Activated CD8-positive, alpha-beta memory T cell treated with anti-CD3 and anti-CD28 coated beads, Interleukin-2, amount 10 ng/mL, durations not matched to agents 7 days and 5 days (primary cell): ENCODE data around the gene PTPRZ1. TPM values are rescaled to one million over a fixed set of nuclear protein-coding genes. Genes with fewer than 3 reads are reported as not detected.
A peak's percentile ranks its signal among the peaks of the same experiment; 100 is the strongest.

Source experiments
- ATAC-seq: fragments of 150-1000 bp; cut with Tn5 transposase; one replicate; pipeline ENCODE4 v1.10.0; 2021; ENCODE audit warnings: moderate library complexity
- CTCF ChIA-PET: fragments of 350-600 bp; sonication (Branson Sonifier 250); formaldehyde crosslinking; loops from one replicate; lab custom pipeline; 2021; ENCODE audit warnings: antibody characterized with exemption; lab: Charles Lee
- DNase-seq: peaks from one replicate; pipeline ENCODE4 v3.0.0-alpha.2; 2020
- H3K27ac Mint-ChIP-seq: one replicate; pipeline ENCODE4 v1.8.0; 2021; ENCODE audit warnings: mild to moderate bottlenecking, mixed read lengths
- H3K27me3 Mint-ChIP-seq: one replicate; pipeline ENCODE4 v1.8.0; 2021; ENCODE audit warnings: mixed read lengths
- H3K36me3 Mint-ChIP-seq: one replicate; pipeline ENCODE4 v1.8.0; 2021; ENCODE audit warnings: mild to moderate bottlenecking, mixed read lengths
- H3K4me1 Mint-ChIP-seq: one replicate; pipeline ENCODE4 v1.8.0; 2021; ENCODE audit warnings: mixed read lengths
- H3K4me3 Mint-ChIP-seq: one replicate; pipeline ENCODE4 v1.8.0; 2021; ENCODE audit warnings: mild to moderate bottlenecking, moderate library complexity, mixed read lengths
- H3K9me3 Mint-ChIP-seq: one replicate; pipeline ENCODE4 v1.8.0; 2022; ENCODE audit warnings: low read depth, mixed read lengths
- total RNA-seq, 2 experiments: library from RNA; stranded (reverse); gene quantifications; one replicate each; pipeline ENCODE4 v1.2.3, GENCODE V29; 2021

PTPRZ1 gene
- total RNA-seq, result not detected

- no peak within 1 kb of the TSS for H3K27ac Mint-ChIP-seq
Measured at GRCh38 chr7:121872831-121873288, at the start of gene PTPRZ1. TSS of gene PTPRZ1 (plus strand) at chr7:121873161. CDS start at chr7:121873500, 339 bp downstream.

GRCh38 chr7:121824276-121824675 is 48.7 kb upstream of the PTPRZ1 start:
- Mint-ChIP-seq H3K4me3 (no peak overlapping the region), H3K36me3 (no peaks in the 10 kb centered on the region), H3K27ac (no peak overlapping the region), H3K4me1 (no peaks in the 10 kb centered on the region), H3K27me3 (no peaks in the 10 kb centered on the region), H3K9me3 (peaks cover 2% of the 10 kb centered on the region)
- ATAC-seq, result no peak
- no peak for DNase-seq
- CTCF ChIA-PET, result interaction anchor here (0.7 kb wide), 1 partner anchor 92 kb away, joined by 3 read pairs; no protein-coding TSS in a partner anchor

More at GRCh38 chr7:121872831-121873288, at the start of gene PTPRZ1:
- Mint-ChIP-seq H3K36me3 (peaks cover 3% of the 10 kb centered on the region), H3K4me1 (peaks cover 7% of the 10 kb centered on the region), H3K4me3 (peak within 1 kb of the TSS; percentile 42), H3K9me3 (no peaks in the 10 kb centered on the region), H3K27me3 (peaks cover 49% of the 10 kb centered on the region)
- CTCF ChIA-PET, result no interaction called here
- ATAC-seq, result no peak
- no peak for DNase-seq

DNA sequence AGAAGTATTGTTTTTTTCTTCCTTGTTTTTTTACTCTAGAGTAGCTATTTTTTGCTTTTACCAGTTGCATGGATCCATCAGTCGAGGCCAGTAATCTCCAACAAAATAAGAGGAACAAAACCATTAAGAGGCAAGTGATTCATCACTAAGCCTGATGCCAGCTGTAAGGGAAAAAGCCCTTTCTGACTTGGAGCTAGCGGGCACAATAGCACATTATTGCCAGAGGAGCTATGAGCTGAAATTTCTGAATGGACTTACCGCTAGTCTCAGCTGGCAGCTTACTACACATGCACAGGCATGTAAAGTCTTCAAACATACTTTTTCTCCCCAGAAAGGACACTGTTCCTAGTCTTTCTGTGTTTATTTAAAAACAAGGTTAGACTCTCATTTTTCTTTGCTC is 41.6 kb upstream of the PTPRZ1 start:
- Mint-ChIP-seq H3K27me3 (no peaks in the 10 kb centered on the region), H3K9me3 (no peaks in the 10 kb centered on the region), H3K4me3 (no peak overlapping the region), H3K36me3 (no peaks in the 10 kb centered on the region), H3K27ac (no peak overlapping the region), H3K4me1 (no peaks in the 10 kb centered on the region)
- DNase-seq (no peak), ATAC-seq (no peak)
- CTCF ChIA-PET, result no interaction called here

- DNase-seq, result no peak
- H3K27me3 Mint-ChIP-seq, result no peaks in the 10 kb centered on the region
- ATAC-seq, result no peak
- H3K36me3 Mint-ChIP-seq, result no peaks in the 10 kb centered on the region
- no peaks in the 10 kb centered on the region for H3K4me1 Mint-ChIP-seq
- no peak overlapping the region for H3K4me3 Mint-ChIP-seq
- H3K27ac Mint-ChIP-seq, result no peak overlapping the region
- no peaks in the 10 kb centered on the region for H3K9me3 Mint-ChIP-seq
- CTCF ChIA-PET, result no interaction called here
Measured at GRCh38 chr7:121831801-121832200, 41.2 kb upstream of the PTPRZ1 start.

DNA sequence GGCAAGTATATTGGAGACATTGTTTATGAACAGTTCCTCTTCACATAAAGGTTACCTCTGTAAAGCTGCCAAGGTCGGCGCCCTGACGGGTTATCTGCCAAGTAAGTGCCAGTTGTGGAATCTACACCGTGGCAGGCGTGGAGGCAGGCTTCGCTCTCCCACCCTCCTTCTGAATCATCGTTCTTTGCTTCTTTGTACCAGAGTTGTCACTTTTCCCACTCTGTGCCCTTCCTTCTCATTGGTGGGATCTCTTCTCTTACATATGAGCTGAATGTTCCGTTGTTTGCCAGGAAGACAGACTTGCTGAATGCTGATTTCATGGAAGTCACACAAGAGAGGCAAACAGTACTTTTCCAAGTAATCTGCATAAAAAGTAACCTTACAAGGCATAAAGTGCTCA is 40.6 kb upstream of the PTPRZ1 start:
- H3K27me3 Mint-ChIP-seq, result no peaks in the 10 kb centered on the region
- CTCF ChIA-PET, result no interaction called here
- H3K4me3 Mint-ChIP-seq, result no peak overlapping the region
- ATAC-seq (no peak), DNase-seq (no peak)
- no peak overlapping the region for H3K27ac Mint-ChIP-seq
- no peaks in the 10 kb centered on the region for H3K36me3 Mint-ChIP-seq
- H3K9me3 Mint-ChIP-seq, result no peaks in the 10 kb centered on the region
- H3K4me1 Mint-ChIP-seq, result no peaks in the 10 kb centered on the region

DNA sequence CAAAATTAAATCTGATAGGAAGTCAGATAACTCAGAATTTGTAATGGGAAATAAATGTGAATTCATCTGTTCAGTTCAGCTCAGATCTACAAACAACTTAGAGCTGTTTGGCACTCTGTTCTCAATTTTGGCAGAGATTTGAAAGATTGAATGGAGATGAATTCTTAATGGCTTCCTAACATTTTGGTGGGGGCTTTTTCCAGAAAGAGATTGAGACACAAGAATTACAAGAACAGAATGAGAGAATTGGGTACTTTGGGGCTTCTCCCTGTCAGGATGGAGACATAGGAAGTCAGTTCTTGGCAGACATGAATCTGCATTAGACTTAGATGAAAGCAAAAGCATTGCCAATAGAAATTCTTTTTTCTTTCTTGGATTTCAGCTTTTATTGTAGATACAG is 39.0 kb upstream of the PTPRZ1 start:
- no peaks in the 10 kb centered on the region for H3K36me3 Mint-ChIP-seq
- CTCF ChIA-PET, result no interaction called here
- DNase-seq (no peak), ATAC-seq (no peak)
- no peak overlapping the region for H3K27ac Mint-ChIP-seq
- H3K4me3 Mint-ChIP-seq, result no peak overlapping the region
- H3K27me3 Mint-ChIP-seq, result no peaks in the 10 kb centered on the region
- H3K9me3 Mint-ChIP-seq, result no peaks in the 10 kb centered on the region
- no peaks in the 10 kb centered on the region for H3K4me1 Mint-ChIP-seq

GRCh38 chr7:121837462-121837861 is 35.5 kb upstream of the PTPRZ1 start:
- ATAC-seq (no peak), DNase-seq (no peak)
- Mint-ChIP-seq H3K27me3 (no peaks in the 10 kb centered on the region), H3K36me3 (no peaks in the 10 kb centered on the region), H3K4me3 (no peak overlapping the region), H3K27ac (no peak overlapping the region), H3K9me3 (no peaks in the 10 kb centered on the region), H3K4me1 (no peaks in the 10 kb centered on the region)
- CTCF ChIA-PET, result no interaction called here

GRCh38 chr7:121847041-121847440 is 25.9 kb upstream of the PTPRZ1 start:
- Mint-ChIP-seq H3K36me3 (no peaks in the 10 kb centered on the region), H3K4me3 (no peak overlapping the region), H3K27ac (no peak overlapping the region), H3K4me1 (no peaks in the 10 kb centered on the region), H3K9me3 (no peaks in the 10 kb centered on the region), H3K27me3 (no peaks in the 10 kb centered on the region)
- no peak for ATAC-seq
- no peak for DNase-seq
- CTCF ChIA-PET, result no interaction called here

DNA sequence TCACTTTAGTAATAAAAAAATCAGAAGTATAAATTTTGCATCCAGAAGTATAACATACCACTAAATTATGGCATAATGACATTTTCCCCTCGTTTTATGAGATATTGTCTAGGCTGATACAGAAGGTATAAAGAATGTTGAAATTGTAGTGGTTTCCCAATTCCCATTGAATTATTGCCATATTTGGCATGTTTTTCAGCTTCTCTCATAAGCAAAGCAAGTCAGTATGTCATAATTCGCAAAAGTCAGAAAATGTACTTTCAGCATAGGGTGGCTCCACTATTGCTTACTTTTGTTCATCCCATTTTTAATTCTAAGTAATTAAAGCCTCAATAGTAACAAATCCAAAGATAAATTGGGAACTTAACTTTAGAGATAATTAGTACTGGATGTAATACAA is 19.7 kb upstream of the PTPRZ1 start:
- CTCF ChIA-PET, result no interaction called here
- H3K36me3 Mint-ChIP-seq, result no peaks in the 10 kb centered on the region
- no peaks in the 10 kb centered on the region for H3K27me3 Mint-ChIP-seq
- H3K27ac Mint-ChIP-seq, result no peak overlapping the region
- no peaks in the 10 kb centered on the region for H3K9me3 Mint-ChIP-seq
- no peak for ATAC-seq
- no peak overlapping the region for H3K4me3 Mint-ChIP-seq
- H3K4me1 Mint-ChIP-seq, result no peaks in the 10 kb centered on the region
- DNase-seq, result no peak

- ATAC-seq, result no peak
- CTCF ChIA-PET, result no interaction called here
- Mint-ChIP-seq H3K27ac (no peak overlapping the region), H3K27me3 (no peaks in the 10 kb centered on the region), H3K9me3 (no peaks in the 10 kb centered on the region), H3K36me3 (no peaks in the 10 kb centered on the region), H3K4me3 (no peak overlapping the region), H3K4me1 (no peaks in the 10 kb centered on the region)
- no peak for DNase-seq
Measured at GRCh38 chr7:121860953-121861352, 12.0 kb upstream of the PTPRZ1 start.

GRCh38 chr7:121862591-121862990 is 10.4 kb upstream of the PTPRZ1 start:
- no peaks in the 10 kb centered on the region for H3K9me3 Mint-ChIP-seq
- H3K27me3 Mint-ChIP-seq, result no peaks in the 10 kb centered on the region
- no peaks in the 10 kb centered on the region for H3K4me1 Mint-ChIP-seq
- H3K36me3 Mint-ChIP-seq, result no peaks in the 10 kb centered on the region
- ATAC-seq, result no peak
- CTCF ChIA-PET, result no interaction called here
- no peak overlapping the region for H3K4me3 Mint-ChIP-seq
- DNase-seq, result no peak
- H3K27ac Mint-ChIP-seq, result no peak overlapping the region

GRCh38 chr7:121871188-121871587 is 1.8 kb upstream of the PTPRZ1 start:
- H3K27me3 Mint-ChIP-seq, result peaks cover 49% of the 10 kb centered on the region
- peaks cover 3% of the 10 kb centered on the region for H3K36me3 Mint-ChIP-seq
- H3K4me3 Mint-ChIP-seq, result no peak overlapping the region
- DNase-seq, result no peak
- no peak for ATAC-seq
- CTCF ChIA-PET, result no interaction called here
- H3K4me1 Mint-ChIP-seq, result peaks cover 7% of the 10 kb centered on the region
- no peaks in the 10 kb centered on the region for H3K9me3 Mint-ChIP-seq
- H3K27ac Mint-ChIP-seq, result no peak overlapping the region

GRCh38 chr7:121873289-121874194 is 581 bp downstream of the PTPRZ1 start:
- CTCF ChIA-PET, result no interaction called here
- DNase-seq (no peak), ATAC-seq (peak; percentile 20)
- H3K4me1 Mint-ChIP-seq, result peaks cover 7% of the 10 kb centered on the region
- H3K27me3 Mint-ChIP-seq, result peaks cover 49% of the 10 kb centered on the region
- no peak overlapping the region for H3K27ac Mint-ChIP-seq
- H3K9me3 Mint-ChIP-seq, result no peaks in the 10 kb centered on the region
- peak overlapping the region; percentile 42 for H3K4me3 Mint-ChIP-seq
- peaks cover 3% of the 10 kb centered on the region for H3K36me3 Mint-ChIP-seq

DNA sequence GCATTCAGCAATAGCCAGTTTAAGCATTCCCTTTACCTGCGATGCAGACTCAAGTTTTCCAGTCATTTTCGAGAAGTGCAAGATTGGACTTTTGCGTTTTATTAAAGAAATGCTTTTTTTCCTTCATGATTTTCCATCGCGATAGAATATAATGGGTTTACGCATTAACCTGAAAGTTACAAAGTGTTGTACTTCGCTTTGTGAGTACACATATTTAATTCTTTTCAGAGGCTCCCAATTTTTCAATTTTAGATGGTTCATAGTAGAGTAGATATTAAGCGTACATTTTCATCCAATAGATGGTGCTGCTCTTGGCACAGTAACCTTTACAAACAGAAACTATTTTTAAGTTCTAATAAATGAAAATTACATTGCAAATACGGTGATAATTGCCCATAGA is 1.3 kb downstream of the PTPRZ1 start:
- Mint-ChIP-seq H3K4me3 (no peak overlapping the region), H3K27me3 (peaks cover 49% of the 10 kb centered on the region), H3K4me1 (peaks cover 7% of the 10 kb centered on the region), H3K9me3 (no peaks in the 10 kb centered on the region), H3K27ac (no peak overlapping the region), H3K36me3 (peaks cover 3% of the 10 kb centered on the region)
- DNase-seq, result no peak
- CTCF ChIA-PET, result no interaction called here
- ATAC-seq, result no peak
